HG02759 (cell line): ENCODE results near the gene SNAP29.
"Not testable (repeated sequence)": the region's sequence is repeated elsewhere in the genome, so short reads cannot be mapped to it uniquely, and the experiment has no call there.

Experiments used
- ATAC-seq: cut with Tn5 transposase; IDR thresholded peaks from one replicate; pipeline ENCODE4 v1.9.1; 2021; ENCODE audit warnings: mild to moderate bottlenecking, moderate library complexity; ENCODE audit not compliant: unreplicated experiment

SNAP29 gene

GRCh38 chr22:20897737-20898136 is 38.9 kb downstream of the SNAP29 start:
- ATAC-seq = not testable (repeated sequence)

- ATAC-seq = no peak
Observed at GRCh38 chr22:20899827-20900423, 41.1 kb downstream of the SNAP29 start.

GRCh38 chr22:20901093-20902033 is 42.6 kb downstream of the SNAP29 start:
- not testable (repeated sequence) for ATAC-seq

DNA sequence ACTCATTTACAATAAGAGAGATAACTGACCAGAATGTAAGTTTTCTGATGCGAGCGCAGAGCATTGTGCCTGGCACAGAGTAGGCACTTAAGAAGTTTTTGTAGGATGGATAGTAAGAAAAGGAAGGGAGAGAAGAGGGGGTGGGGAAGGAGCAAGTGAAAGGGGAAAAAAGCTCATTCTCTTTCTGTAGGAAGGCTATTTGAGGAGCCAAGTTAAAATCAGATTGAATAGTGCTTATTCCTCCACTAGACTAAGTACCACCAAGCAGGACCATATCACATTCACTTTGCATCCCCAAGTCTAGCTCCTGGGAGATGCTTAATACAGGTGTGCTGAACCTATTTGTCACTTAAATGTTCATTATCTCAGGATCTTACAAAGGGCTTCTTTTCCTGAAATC is 44.3 kb downstream of the SNAP29 start:
- ATAC-seq = no peak

- ATAC-seq = no peak
Observed at GRCh38 chr22:20904008-20904979, 45.5 kb downstream of the SNAP29 start.

- ATAC-seq = no peak
Observed at GRCh38 chr22:20904980-20905355, 46.2 kb downstream of the SNAP29 start.

DNA sequence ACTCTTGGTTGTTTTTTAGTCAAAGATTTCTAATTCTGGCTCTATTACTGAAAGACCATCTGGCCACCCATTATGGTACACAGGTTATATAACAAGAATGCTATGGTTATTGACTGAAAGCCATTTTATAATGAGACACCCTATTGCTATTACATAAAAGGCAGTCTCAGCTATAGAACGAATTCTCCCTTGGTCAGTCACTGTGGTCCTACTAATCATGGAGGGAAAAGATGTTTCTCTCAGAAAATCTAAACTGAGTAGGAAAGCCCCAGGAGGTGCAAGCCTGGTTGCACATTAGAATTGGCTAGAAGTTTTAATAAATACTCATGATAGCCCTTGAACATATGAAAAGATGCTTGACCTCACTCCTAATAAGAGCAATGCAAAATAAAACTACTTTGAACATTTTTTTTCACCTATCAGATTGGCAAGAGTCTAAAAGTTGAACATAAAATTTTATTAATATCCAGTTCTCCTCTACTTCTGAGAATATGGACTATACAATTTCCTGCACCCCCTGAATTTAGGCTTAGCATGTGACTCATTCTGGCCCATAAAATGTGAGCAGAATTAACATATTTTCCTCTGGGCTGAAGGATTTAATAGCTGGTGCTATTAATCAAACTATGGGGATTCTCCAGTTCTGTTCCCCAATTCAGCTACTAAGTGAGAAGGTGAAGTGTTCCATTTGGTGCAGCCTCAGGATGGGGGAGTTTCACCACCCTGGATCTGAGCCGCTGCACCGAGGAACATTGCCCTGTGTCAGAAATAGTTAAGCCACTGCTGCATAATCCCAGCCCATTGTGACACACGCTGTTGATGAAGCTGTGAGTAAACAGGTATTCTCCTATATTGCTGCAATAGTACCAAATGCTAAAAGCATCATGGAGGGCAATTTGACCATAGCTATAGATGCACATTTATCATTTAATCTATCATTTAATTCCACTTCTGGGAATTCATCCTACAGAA is 46.9 kb downstream of the SNAP29 start:
- ATAC-seq = no peak

DNA sequence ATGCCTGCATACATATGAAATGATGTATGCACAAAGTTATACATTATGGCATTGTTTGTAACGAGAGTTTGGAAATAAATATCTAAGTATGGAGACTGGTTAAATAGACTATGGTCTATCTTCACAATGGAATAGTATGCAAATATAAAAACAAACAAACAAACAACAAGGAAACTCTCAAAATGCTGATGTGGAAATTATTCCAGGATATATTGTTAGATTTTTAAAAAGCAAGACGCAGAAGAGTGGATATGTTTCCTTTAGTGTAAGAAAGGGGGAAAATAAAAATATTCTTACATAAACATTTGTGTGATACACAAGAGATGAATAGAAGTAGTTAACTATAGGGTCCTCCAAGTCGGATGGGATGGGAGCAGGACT is 47.6 kb downstream of the SNAP29 start:
- no peak for ATAC-seq

DNA sequence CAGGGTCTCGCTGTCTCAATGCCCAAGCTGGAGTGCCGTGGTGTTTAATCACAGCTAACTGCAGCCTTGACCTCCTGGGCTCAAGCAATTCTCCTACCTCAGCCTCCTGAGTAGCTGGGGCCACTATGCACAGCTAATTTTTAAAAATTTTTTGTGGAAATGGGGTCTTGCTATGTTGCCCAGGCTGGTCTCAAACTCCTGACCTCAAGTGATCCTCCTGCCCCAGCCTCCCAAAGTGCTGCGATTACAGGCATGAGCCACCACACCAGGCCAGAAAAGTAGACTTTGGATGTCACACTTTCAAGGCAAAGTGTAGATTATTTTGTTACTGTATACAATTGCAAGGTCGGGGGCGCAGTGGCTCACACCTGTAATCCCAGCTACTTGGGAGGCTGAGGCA is 49.9 kb downstream of the SNAP29 start:
- ATAC-seq = not testable (repeated sequence)

DNA sequence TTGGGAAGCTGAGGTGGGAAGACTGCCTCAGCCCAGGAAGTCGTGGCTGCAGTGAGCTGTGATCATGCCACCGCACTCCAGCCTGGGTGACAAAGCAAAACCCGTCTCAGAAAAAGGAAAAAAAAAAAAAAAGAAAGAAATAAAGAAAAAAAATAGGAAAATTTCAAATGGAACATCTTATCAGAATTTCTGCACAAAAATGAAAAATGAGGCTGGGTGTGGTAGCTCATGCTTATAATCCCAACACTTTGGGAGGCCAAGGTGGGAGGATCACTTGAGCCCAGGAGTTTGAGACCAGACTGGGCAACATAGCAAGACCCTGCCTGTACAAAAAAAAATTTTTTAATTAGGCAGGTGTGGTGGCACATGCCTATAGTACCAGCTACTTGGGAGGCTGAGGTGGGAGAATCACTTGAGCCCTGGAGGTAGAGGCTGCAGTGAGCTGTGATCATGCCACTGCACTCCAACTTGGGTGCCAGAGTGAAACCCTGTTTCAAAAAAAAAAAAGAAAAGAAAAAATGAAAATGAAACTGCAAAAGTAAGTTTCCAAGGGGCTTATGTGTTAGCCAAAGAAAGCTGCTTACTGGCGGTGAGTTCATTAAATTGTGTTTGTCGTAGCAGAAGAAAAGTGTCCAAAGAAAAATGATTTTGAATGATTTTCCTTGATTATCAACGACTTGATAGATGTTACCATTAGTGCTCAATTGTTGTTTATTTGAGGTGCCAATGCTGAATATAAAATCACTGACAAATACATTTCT is 50.9 kb downstream of the SNAP29 start:
- no peak for ATAC-seq

- ATAC-seq = no peak
Observed at GRCh38 chr22:20912494-20912893, 53.7 kb downstream of the SNAP29 start.

DNA sequence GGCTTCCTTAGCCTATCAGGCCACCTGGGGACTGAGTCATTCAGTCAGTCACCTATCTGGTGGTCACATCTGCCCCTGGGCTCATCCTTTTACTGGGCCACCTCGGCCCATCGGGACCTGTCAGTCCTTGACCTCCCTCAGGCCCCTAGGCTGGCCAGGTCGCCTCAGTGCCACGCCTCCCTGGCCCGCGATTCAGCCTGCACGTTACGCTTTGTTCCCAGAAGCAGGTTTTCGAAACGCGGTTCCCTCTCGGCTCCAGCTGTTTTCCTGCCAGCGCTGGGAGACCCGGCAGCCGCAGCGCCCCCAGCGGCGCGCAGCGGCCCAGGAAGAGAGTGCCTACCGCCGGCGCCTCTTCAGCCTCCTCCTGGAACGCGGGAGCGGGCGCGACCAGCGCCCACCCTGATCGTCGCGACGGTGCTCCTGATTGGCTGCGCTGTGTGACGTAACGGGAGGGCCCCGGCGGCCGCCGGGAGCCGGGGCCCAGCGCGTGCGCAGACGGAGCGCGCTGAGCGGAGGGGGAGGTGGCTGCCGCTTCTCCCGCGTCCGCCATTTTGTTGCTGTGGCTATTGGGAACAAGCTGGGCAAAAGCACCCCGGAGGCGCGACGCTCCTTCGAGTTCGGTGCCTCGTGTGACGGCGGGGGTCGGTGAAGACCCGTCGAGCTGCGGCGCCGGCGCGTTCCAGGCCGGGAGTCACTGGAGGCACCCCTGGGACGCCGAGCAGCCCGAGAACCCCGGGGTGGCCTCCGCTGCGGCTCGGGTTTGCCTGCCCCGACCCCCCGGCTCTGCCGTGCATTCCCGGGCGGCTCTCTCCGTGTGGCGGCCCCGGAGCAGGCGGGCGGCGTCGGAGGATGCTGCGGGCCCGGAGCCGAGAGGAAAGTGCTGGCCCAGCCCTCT is 58.4 kb downstream of the SNAP29 start, which contains the start of gene CRKL:
Gene CRKL, plus strand, starts transcription at position 492 of the 895 bp plus-strand sequence. CDS start 528 bp downstream, outside the sequence.
- ATAC-seq = peak; percentile 96

GRCh38 chr22:20918663-20919218 is 59.9 kb downstream of the SNAP29 start:
- no peak for ATAC-seq

DNA sequence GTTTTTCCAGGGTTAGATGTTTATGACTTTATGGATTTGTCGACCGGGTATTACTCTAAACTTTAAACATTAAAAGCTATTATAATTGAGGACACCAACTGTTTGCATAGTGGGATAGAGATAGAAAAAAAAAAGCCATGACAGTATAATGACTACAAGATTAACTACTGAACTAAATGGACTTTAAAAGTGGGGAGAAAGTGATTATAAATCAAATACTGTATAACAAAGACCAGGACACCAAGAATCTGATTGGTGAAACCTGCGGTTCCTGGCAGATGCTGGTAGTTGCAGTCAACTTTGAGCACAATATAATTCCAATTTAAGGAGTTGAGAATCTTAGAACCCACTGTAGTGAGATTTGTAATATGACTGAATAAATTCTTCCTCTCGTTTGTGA is 60.9 kb downstream of the SNAP29 start:
- no peak for ATAC-seq

DNA sequence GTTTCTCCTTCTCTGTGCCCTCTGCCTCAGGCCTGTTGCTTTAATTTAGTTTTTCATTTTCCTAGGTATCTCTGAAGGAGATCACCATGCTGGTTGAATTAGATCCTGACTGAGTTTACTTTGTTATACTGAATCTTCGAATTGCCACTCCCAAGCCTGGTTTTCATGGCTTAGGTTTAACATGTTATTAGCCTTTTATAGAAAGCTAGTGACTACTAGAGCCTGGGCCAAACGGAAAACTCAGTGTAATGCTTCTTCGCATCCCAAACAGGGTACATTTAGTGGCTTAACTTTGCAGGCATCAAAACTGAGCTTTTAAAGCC is 62.0 kb downstream of the SNAP29 start:
- no peak for ATAC-seq

DNA sequence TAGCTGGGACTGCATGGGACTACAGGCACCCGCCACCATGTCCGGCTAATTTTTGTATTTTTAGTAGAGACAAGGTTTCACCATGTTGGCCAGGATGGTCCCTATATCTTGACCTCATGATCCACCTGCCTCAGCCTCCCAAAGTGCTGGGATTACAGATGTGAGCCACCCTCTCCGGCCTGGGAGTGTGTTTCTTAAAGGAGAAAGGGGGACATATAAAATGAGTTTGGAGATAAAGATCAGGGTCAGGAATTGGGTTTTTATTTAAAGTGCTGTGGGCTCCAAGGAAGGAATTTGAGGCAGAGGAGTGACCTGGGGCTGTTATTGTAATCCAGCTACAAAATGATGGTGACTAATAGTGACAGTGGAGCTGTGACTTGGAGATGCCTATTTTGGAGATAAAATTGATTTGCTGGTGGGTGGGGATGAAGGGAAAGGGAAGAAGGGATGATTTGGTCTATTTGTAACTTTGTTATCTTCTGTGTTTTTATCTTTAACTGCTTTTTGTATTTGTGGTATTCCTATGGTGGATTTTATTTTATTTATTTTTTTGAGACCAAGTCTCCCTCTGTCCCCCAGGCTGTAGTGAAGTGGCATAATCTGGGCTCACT is 63.4 kb downstream of the SNAP29 start:
- no peak for ATAC-seq

DNA sequence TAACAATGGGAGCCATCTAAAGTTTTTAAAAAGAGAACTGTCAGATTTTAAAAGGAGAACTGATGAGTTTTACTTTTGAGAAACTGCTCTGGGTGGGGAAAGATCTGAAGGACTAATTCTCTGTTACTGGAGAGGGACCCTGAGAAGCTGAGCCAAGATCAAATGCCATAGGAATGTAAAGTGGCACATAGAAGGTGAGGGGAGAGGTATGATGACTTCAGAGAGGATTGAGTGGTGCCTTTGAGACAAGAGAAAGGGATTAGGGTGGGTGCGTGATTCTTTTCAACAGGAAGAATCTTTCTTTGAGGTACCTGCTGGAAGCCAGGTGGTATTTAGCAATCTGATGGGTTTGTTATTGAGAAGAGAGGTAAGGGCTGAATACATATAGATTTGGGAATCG is 67.4 kb downstream of the SNAP29 start:
- ATAC-seq = no peak
